HG02588 (cell line): ENCODE data around the gene REG4.
"Not testable (repeated sequence)": the region's sequence is repeated elsewhere in the genome, so short reads cannot be mapped to it uniquely, and the experiment has no call there.

Experiments used
- ATAC-seq: cut with Tn5 transposase; IDR thresholded peaks from one replicate; pipeline ENCODE4 v1.9.1; 2021; ENCODE audit warnings: mild to moderate bottlenecking, moderate library complexity; ENCODE audit not compliant: unreplicated experiment

REG4 gene

DNA sequence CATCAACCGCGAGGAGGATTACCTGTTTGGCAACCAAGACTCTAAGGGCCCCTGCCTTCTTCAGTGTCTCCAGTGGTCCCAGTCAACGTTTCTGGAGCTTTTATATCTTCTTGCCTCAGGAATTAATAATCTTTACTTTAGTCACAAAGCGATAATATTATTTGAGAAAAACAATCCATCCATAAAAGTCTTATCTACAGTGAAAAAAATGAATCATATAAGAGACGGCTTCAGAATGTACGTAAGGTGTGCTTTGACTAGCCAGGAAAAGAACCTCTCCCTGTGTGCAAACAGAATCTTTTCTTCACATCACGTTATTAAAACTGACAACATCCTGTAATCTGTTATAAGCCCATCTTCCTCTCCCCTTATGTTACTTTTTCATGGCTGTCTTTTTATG is at the start of gene REG4:
Gene REG4 (minus strand): TSS at position 74 of the 400 bp plus-strand sequence. CDS start 2,691 bp downstream, outside the sequence.
- ATAC-seq: no peak

DNA sequence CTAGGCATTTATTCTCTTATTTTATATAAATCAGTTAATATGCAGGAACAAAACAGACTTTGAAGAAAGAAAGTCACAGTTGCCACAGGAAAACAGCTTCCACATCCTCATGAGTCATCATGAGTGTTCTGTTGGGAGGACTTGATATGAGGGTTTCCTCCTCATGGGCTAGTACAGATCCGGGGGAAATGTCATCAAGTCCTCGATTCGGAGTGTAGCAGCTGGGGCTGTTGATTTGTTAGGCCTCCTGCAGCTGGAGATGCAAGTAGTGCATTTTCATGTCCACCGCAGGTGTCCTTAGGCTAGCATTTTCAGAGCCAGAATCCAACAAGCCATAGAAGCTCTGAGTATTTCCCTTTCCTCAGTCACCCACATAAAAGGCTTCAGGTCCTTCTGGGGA is 48.4 kb upstream of the REG4 start:
- ATAC-seq: no peak

DNA sequence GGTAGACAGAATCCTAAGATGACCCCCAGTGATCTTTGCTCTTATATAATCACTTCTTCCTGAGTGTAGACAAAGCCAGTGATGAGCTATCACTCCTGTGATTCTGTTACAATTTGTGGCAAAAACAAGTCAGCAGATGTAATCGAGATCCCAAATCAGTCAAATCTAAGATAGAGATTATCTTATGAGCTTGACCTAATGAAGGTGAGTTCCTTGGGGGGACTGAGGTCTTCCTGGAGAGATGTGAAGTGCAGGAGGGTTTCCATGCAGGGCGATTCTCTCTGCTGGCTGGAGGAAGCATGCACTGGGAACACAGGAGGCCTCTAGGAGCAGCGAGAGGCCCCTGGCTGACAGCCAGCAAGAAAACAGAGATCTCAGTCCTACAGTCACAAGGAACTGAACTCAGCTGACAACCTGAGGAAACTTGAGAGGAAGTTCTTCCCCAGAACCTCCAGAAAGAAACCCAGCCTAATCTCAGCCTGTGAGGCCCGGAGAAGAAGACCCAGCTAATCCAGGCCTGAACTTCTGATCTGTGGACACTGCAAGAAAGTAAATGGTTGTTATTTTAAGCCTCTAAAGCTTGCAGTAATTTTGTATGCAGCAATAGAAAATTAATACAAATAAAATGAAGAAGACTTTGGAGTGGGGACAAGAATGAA is 47.4 kb upstream of the REG4 start:
- not testable (repeated sequence) for ATAC-seq

DNA sequence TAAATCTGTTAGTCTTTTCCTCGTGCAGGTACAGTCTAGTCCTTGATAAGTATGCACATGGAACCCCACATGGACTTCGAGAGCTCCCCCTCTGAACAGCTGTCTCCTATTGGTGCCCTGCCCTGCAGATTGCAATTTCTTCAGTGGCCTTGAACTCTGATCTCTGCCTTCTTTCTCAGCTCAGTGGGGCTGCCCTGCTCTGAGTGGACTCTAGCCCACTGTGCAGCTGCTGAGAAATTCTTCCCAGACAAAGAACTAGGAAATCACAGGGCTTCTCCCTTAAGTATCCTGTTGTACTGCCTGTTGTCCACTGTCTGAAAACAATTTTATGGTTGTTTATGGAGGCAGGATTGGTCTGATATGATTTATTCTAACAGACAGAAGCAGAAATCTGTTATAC is 46.9 kb upstream of the REG4 start:
- no peak for ATAC-seq

DNA sequence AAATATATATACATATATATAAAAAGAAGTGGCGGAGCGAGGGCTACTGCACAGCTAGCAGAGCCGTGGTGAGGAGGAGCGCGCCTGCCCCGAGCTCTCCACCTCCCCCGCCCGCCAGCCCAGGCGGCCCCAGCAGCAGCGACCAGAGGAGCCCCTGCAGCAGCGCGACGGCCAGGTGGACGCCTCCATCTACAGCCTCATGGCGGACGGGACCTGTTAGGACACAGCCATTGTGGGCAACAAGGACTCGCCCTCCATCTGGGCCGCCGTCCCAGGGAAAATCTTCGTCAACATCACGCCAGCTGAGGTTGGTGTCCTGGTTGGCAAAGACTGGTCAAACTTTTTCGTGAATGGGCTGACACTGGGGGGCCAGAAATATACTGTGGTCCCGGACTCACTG is 41.9 kb upstream of the REG4 start:
- ATAC-seq: no peak

DNA sequence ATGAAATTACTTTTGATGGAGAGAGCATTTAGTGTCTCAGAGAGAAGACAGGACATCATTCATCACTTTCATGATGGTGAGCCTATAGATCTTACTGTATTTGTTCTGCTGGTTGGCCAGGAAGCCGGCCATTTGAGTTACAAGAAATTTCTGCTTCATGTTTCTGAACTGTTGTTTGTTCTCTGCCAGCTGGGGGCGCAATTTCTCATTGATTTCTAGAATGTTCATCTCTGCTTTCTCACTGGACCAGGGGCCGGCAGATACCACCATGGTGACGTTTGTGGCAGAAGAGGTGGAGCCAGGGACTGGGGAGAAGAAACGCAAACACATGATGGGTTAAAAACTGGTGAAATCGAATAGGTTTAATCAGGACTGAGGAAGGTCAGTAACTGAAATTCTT is 32.9 kb upstream of the REG4 start:
- not testable (repeated sequence) for ATAC-seq

DNA sequence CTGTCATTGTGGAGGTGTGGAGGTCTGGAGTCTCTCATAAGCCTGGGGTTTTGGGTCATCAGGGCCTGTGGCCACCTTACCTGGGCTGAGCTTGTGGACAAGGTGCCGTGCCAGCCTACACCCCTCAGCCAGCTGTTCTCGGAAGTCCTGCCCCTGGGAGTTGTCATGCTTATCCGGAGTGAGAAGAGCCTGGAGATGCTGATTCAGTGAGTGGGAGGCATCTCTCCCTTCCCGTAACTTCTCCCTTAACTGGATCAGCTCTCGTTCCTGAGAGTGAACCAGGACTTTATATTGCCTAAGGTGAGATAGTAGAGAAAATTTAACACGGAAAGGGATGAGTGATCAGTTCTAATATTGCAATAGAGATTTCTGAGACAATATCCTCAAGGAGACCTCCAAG is 30.0 kb upstream of the REG4 start:
- ATAC-seq: no peak

DNA sequence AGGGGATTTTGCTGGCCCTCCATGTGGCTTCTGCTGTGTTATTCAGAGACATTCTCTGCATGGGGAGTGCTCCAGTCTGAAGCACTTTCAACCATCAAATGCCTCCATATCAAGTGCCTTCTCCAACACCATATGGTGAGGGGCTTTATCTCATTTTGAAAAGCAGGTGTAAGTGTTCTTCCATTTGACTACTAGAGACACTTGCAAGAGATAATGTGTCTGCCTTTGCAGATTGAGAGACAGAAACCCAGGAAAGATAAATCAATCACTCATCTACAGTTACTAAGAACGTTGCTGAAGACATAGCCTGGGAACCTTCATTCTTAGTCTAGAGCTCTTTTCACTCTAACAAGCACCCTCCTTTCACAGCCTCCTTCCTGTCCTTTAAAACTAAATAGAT is 29.5 kb upstream of the REG4 start:
- no peak for ATAC-seq

DNA sequence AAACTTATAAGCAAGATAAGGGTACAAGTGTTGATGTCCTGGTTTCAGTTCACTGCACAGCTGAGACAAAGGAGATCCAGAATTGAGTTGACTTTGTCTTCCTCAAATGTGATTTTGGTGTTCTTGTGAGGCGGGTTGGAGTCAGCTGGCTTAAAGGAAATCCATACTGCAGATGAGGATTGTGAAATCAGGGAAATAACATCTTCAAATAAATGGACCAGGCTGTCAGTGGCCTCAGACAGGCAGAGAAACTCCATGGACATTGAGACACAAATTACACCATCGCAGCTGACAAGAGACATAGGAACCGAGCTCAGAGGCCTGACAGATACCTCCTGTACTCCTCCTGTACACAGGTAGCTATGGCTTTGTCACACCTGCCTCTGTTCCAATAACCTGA is 27.0 kb upstream of the REG4 start:
- ATAC-seq: no peak

DNA sequence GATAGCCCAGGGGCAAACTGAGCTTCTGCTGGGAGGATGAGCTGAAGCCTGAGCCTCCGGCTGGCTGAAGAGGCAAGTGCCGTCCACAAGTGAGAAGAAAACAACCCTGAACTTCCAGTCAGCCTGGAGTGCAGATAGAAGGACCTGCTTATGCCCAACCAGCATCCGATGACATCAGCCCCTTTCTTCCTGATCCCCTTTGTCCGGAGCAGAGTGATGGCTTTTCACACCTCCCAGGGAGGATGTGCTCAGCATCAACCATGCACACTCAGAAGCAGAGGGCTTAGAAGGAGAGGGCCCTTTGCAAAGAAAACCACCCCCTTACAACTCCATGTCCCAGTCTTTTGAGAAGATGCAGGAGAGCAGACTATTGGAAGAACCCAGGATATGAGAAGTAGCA is 23.7 kb upstream of the REG4 start:
- no peak for ATAC-seq

DNA sequence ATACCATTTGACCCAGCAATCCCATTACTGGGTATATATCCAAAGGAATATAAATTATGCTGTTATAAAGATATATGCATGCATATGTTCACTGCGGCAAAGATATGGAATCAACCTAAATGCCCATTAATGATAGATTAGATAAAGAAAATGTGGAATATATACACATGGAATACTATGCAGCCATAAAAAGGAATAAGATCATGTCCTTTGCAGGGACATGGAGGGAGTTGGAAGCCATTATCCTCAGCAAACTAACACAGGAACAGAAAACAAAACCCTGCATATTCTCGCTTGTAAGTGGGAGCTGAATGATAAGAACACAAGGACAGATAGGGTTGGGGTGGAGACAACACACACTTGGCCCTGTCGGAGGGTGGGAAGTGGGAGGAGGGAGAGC is 19.8 kb upstream of the REG4 start:
- ATAC-seq: no peak

DNA sequence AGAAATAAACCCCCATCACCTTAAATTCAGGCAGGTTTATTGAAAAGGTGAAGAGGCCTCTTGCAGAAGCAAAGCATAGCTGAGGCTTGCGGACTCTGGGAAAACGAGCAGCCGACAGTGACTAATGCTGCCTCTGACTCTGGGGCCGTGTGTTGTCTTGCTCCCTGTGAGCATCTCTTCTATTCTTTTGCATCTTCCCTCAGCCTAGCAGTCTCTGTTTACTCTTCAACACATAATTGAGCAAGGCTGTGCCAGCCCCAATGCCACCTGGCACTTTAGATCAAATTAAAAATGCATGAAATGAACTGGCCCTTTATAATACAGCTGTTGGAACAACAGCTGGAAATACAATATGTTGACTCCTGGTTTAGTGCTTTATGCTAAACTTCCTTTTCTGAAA is 18.4 kb upstream of the REG4 start:
- no peak for ATAC-seq

DNA sequence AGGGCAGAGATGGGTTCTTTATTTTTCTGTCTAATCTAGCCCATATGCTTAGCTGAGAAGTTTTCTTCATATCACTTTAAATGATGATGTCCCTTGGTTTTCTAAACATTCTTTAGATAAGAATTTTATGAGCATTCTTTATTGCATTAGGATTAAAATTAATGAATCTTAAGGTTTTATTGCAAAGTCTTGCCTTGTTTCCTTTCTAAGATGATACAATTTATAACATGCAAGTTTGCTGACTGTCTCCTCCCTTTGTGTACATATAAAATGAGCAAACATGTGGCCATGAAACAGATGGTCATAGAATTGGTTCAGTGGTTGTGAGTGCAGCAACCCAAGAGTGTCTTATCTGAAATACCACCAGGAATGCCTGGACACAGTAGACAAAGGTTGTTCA is 17.7 kb upstream of the REG4 start:
- not testable (repeated sequence) for ATAC-seq

DNA sequence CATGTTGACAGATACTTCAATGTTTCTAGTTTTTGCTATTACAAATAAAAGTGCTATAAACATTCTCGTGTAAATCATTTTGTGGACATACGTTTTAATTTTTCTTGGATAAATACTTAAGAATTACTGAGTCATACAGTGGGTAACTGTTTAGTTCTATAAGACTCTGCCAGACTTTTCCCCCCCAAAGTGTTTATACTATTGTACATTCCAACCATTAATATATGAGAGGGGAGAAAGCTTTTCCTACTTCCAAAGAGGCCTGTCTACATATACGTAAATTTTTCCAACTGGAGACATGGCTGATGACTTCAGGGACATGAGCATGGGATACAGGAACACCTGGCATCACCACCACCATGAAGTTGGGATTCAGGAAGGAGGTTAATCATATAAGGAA is 17.0 kb upstream of the REG4 start:
- ATAC-seq: no peak

DNA sequence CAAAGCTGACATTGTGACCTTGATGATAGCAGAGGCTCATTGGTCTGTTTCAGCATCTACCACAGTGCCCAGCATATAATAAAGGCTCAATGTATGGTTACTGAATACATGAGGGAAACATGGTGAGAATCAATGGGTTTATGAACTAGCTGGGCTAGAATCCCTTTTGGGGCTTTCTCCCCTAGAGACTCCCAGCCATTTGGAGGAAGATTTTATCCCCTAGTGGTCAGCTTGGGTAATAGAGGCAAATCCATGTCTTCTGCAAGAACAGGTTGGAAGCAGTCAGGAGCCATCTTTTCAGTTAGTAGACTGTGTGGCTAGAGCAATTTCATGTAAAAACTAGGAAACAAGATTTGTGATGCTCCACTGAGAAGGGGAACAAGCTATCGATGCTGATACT is 15.8 kb upstream of the REG4 start:
- no peak for ATAC-seq

DNA sequence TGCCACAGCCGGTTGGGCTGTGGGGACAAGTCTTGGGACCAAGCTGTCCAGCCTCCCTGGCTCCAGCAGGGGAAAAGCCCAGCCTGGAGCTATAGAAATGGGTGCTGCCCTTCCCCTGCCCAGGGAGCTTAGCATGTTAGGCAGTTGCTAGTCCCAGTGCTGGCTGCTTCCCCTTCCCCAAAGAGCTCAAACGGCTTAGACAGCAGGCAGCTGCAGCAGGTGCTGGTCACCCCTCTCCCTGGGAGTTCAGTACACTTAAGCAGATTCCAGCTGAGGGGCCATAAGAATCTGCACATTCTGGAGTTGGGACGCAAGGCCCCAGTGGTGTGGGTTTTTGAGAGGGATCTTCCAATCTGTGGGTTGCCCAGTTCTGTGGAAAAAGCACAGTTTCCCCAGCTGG is 11.1 kb upstream of the REG4 start:
- ATAC-seq: no peak

DNA sequence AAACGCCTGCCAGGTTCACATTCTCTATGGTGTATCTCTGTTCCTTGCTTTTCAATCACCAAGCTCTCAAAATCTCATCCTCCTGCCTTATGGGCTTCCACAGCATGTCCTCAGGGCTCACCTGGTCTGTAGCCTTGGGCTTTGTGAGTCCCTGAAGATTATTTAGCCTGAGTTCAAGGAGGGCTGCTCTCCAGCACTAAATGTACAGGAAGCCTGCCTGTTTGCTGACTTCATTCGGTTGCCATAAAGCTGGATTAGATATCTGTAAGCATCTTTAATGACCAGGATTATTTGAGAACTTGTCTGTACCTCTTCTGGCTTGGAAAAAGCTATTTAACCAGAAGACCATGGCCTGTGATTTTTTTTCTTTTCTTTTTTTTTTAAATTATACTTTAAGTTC is 6.9 kb upstream of the REG4 start:
- no peak for ATAC-seq

DNA sequence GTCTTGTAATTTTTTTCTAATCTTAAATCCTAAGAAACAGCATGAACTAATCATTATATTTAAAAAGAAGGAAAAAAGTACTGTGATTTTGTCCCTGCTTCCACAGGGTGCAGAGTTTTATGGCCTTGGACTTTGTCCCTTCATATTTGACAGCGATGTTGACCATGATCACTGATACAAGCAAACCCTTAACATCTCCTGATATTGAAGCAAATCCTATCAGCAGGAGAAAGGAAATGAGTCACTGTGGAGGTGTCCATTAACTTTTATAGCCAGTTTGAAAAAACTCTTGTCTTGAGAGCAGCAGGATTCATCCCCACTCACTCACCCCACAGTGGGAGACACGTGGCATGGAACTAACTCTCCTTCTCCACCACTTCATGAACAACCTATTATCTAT is 5.1 kb upstream of the REG4 start:
- no peak for ATAC-seq

DNA sequence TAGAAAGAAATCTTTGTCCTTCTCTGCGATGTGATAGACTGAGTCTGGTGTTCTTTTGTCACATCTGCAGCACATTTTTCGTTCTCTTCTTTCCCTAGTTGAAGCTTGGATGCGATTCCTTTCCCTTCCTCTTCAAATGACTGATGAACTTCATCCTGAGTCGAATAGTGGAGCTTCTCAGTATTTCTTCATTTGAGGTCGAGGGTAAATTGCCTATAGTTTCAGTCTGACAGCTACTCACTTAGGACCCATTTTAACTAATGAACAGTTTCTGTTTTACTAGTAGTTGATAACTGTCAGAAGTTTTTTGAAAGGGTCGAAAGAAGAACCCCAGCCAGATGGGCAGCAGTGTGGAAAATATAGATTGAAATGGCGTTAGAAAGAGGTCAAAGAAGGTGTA is 4.7 kb upstream of the REG4 start:
- no peak for ATAC-seq

DNA sequence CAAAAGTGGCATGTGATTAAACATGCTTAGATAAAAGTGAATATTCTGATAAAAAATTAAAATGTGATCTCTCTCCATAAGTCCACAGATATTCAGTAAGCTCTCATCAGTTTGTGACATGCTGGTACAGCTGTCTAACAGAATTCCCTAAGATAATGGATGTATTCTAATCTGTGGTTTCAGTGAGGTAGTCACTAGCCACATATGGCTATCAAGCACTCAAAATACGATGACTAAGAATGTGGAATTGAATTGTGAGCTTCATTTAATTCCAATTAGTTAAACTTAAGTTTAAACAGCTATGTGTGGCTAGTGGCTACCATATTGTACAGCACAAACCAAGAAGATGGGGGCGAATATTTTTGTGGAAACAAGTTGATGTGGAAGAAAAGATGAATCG is 4.1 kb upstream of the REG4 start:
- no peak for ATAC-seq

DNA sequence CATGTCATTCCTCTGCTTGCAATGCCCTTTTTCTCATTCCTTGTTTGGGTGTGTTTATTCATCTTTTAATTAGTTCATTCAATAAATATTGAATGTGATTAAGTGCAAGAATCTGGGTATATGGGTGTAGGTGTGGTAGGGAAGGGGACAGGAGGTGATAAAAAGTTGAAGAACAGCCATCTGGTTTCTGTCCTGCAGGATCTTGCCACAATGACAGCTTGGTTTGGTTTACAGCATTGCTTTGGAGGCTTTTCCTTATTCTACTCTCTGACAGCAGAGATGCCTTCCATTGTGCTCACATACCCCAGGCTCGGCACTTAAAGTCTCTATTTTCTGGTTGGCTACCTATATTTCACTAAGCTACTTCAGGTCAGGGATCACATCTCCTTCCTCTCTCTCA is 3.0 kb upstream of the REG4 start:
- no peak for ATAC-seq

DNA sequence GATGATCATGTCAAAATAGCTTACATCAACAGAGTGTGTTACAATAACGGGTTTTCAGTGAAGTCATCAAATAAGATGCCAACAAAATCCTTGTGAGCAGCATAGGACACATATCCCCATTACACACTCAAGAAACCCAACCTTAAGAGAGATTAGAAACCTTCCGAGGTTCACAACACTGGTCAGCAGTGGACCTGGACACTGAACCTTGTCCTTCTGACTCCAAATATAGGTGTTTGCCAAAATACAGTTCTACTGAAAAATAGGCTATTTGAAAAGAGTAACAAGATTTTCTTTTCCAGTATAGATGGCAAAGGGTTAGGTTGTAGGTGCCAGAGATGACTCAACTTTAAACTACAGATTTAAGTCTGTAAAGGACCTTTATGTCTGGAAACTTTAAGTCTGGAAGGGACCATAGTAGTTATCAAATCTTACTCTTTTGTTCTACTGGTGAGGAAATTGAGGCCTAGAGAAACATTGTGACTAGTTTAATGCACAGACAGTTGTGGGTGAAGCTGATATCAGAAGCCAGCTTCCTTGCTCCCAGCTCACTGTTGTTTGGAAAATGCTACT is 811 bp upstream of the REG4 start:
- ATAC-seq: no peak

DNA sequence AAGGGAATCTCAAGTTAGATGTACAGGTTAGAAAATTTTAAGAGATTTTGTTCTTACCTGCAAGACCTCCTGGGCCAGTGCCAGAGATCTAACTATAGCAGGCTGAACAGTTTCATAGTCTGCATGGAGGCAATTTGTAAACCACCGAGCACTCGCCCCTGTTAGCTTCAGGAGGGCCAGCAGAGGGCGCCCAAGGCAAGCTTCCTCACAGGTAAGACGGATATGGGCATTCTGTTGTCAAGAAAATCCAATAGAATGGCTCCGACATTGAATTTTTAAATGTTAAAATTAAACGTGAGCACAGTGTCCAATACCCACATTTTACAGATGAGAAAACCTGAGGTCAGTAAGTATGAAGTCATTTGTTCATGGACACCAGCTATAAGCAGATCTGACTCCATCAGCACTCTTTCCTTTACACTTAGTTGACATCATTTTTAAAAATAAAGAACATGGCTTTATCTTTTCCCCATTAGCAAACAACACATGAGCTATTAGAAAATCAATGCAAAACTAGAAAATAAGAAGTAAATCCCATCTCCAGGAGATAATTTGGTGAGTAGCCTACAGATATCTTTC is 2.2 kb downstream of the REG4 start:
- peak; percentile 80 for ATAC-seq
